Neural cell (in vitro differentiated cells): Measurements from ENCODE around the gene FFAR2.

Experiments
- CTCF ChIP-seq: fragments of 450-650 bp; IDR thresholded peaks from 2 replicates; pipeline ENCODE4 v1.5.1; 2014; ENCODE audit warnings: antibody characterized with exemption, mild to moderate bottlenecking, moderate library complexity; ENCODE audit not compliant: poor library complexity, severe bottlenecking
- EP300 ChIP-seq: fragments of 450-650 bp; conservative IDR thresholded peaks from 2 replicates; pipeline ENCODE4 v1.6.1; 2014; ENCODE audit warnings: antibody characterized with exemption, mild to moderate bottlenecking, moderate library complexity; ENCODE audit not compliant: poor library complexity, severe bottlenecking
- EZH2 ChIP-seq: fragments of 200-600, 300-800 bp; shearing (Covaris generic), sonication (generic); IDR thresholded peaks from 2 replicates; pipeline ENCODE4 v1.6.1; 2014; ENCODE audit warnings: antibody characterized with exemption, low read length, borderline replicate concordance, mild to moderate bottlenecking; ENCODE audit not compliant: insufficient read depth, poor library complexity, severe bottlenecking
- POLR2AphosphoS5 ChIP-seq: IDR thresholded peaks from 2 replicates; pipeline ENCODE4 v1.6.1; 2012
- SMC3 ChIP-seq: fragments of 450-650 bp; conservative IDR thresholded peaks from 2 replicates; pipeline ENCODE4 v1.6.1; 2014; ENCODE audit warnings: antibody characterized with exemption, mild to moderate bottlenecking, moderate library complexity; ENCODE audit not compliant: poor library complexity
- TAF1 ChIP-seq: IDR thresholded peaks from 2 replicates; pipeline ENCODE4 v1.6.1; 2012; ENCODE audit warnings: low read depth

- TF ChIP-seq CTCF, result no peak
- no peak for TF ChIP-seq POLR2AphosphoS5
- no peak for TF ChIP-seq EP300
- no peak for TF ChIP-seq EZH2
- TF ChIP-seq SMC3, result no peak
- no peak for TF ChIP-seq TAF1
Observed at GRCh38 chr19:35470128-35470527, 22.1 kb downstream of the FFAR2 start.
